HG02943 (cell line): ENCODE results near the gene MGP.

Experiments
- ATAC-seq: cut with Tn5 transposase; IDR thresholded peaks from one replicate; pipeline ENCODE4 v1.9.1; 2021; ENCODE audit warnings: mild to moderate bottlenecking, low read depth, moderate library complexity; ENCODE audit not compliant: unreplicated experiment

Gene MGP

DNA sequence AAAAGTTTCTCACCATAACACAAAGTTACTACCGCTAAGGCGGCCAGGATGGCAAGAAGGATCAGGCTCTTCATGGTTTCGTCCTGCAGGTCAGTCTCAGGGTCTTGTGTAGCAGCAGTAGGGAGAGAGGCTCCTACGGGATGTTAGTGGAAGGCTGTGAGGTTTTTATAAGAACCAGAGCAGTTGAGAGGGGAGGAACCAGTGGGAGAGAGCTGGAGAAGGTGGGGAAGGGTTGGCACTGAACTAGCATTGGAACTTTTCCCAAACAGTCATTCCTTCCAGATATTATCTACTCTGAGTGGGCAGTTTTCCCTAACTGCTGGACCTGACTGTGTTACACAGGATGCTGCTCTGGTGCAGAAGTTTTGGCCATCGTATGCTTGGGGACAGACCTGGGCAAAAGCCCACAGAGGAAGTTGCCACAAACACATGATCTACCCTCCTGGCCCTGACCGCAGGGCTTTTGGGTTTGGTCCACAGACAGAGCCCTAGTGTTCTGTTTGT lies at the start of gene MGP:
Gene MGP (minus strand): TSS at position 137 of the 504 bp plus-strand sequence. CDS start 63 bp downstream, at position 74.
- no peak for ATAC-seq

DNA sequence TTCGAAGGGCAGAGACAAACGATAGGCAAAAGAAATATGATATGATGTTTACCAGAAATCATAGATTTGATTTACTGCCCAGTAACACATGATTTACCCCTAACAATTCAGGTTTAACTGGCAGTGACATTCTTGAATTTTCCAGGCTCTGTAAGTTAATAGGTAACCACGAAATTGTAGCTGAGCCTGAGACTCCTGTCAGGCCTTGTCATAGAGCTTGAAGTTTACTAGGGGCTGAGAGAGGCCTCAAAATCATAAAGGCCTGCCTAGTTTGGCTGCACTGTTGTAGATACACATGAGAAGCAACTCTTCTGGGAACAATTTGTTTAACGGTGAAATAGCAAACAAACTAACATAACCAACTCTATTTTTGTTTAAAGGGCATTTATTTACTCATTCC lies 49.4 kb upstream of the MGP start:
- ATAC-seq = no peak

DNA sequence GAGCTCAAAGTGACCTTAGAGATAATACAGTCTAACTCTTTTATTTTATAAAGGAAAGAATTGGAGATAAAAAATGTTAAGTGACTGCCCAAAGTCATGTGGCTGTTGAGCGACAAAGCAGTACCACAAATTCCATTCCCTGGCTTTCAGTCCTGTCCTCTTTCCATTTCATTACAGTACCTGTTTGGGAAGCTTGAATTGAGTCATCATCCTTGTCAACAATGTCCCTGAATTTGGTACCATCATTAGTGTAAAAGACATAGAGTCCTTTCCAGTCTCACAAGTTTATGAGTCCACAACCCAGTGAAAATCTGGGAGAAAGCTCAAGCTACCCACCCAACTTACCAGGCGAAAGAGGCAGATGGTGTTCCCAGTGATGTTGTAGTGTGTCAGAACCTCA lies 48.9 kb upstream of the MGP start:
- no peak for ATAC-seq

DNA sequence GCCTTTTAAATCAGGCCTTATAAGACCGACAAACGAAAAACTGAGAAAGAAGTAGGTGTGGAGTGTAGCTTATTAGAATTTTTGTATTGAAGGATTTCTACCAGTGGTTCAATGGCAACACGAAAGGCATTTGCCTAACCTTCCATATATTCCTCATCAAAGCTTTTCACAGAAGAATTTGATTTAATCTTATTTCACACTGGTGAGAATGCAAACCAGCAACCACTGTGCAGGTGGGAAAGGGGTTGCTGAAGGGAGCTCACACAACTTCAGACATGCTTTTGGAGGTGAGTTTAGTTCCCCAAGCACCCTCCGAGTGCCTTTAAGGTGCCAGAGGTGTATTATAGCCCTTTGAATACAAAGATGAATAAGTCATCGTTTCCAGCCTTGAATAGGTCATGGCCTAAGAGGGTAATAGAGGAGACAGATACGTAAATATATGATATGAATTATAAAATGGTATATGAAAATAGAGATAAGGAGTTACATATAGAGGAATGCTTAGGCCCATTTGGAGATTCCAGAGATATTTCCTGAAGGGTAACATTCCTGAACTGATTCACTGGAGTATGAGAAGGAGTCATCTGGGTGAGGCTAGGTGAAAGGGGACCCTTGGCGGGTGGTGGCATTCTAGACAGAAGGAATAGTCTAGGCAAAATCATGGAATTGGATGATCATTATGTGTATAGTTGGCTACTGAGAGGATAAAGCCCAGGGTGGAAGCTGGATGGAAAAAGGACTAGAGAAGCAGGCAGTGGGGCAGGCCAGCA lies 46.3 kb upstream of the MGP start:
- no peak for ATAC-seq

DNA sequence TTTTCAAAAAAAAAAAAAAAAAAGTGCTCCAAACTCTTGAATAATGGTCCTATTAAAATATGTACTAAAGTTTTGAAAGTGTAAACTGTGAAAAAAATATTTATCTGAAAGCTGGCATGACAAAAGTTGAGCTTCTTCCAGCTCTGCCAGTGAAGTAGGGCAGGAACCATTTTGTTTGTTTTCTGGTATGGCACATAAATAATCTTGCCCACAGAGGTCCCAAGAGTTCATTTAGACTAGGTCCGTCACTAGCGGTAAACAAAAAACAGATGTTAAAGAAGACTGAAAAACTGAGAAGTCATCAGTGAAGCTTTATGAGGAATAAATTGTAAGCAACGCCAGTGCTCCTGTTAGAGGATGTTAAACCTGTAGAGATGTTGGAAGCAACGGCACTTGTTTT lies 45.7 kb upstream of the MGP start:
- ATAC-seq = no peak

DNA sequence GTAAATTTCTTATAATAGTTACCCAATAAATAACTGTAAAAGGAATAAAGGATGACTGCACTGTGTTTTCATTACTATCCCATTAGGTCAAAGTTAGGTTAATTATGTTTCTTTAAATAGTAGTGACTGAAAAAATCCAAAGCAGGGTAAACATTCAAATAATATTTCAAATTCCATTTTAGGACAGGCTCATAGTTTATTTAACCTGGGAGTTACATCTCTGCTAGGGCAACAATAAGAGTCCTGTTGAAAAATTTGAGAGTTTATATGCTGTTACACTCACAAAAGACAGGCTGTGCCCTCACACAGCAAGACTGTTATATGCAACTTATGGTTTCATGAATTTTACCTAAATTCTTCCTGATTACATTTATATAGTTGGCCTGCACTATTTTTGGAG lies 44.6 kb upstream of the MGP start:
- ATAC-seq = no peak

DNA sequence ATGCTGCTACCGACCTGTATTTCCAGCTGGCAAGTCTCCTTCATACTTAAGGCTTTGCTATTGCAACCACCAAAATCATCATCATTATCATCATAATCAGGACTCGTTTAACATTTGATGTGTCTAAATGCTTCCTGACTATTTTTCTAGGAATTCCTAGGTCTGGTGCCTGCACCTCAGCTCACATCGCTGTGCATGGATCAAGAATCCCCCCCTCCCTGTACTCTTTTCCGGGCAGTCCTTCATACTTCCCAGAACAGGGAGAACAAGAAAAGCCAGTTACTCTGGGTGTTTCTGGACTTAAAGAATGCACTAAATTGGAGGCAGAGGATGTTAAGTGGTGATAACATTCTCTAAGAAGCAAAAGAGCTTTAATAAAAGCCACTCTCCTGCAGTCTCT lies 43.3 kb upstream of the MGP start:
- ATAC-seq = no peak

DNA sequence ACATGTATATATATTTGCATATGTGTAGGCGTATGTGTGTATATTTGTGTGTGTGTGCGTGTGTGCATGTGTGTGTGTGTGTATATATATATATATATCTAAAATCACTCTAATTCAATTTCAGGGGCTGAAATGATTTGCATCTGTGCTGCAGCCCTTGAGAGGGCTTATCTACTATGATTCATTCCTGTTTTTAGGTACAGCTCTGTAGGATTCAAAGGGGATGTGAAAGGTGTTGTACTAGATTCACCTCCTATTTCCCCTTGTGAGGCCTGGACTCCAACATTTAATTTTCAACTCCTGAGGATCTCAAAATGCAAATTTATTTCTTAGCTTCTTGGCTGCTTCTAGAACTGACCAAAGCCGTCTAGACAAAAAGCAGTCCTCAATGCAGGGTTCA lies 41.6 kb upstream of the MGP start:
- ATAC-seq = no peak

DNA sequence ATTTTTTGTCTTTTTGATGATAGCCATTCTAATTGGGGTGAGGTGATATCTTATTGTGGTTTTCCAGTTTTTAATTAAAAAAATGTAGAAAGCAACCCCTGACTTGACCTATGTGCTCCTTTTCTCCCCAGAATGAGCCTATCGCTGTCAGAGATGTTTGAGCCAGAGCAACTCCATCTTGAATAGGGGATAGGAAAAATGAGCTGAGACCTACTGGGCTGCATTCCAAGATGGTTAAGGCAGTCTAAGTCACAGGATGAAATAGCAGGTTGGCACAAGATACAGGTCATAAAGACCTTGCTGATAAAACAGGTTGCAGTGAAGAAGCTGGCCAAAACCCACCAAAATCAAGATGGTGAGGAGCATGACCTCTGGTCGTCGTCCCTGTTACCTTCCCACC lies 38.9 kb upstream of the MGP start:
- ATAC-seq = no peak

DNA sequence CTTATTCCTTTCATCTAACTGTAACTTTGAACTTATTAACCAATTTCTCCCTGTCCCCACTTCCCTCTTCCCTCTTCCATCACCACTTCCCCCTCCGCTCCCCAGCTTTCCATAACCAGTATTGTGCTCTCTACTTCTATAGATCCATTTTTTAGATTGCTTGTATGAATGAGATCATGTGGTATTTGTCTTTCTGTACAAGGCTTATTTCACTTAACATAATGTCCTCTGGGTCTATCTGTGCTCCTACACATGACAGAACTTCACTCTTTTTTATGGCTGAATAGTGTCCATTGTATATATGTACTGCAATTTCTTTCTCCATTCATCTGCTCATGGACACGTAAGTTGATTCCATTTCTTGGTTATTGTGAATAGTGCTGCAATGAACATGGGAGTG lies 38.3 kb upstream of the MGP start:
- ATAC-seq = no peak

DNA sequence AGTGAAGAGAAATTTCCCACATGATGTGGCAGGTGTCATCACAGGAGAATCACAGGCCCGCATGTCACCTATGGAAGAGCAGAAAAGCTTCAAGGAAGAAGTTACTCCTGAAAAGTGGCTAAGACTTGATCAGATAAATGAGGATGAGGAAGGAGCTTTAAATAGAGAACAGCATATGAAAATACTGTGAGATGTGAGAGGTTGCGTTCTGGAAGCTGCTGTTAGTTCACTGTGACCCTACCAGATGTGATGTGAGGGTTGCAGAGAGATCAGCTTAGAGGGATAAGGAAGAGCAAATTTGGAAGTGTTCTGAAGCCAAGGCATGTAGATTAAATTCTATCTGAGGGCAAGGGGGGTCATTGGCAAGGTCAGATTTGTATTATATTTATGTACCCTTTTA lies 35.6 kb upstream of the MGP start:
- no peak for ATAC-seq

DNA sequence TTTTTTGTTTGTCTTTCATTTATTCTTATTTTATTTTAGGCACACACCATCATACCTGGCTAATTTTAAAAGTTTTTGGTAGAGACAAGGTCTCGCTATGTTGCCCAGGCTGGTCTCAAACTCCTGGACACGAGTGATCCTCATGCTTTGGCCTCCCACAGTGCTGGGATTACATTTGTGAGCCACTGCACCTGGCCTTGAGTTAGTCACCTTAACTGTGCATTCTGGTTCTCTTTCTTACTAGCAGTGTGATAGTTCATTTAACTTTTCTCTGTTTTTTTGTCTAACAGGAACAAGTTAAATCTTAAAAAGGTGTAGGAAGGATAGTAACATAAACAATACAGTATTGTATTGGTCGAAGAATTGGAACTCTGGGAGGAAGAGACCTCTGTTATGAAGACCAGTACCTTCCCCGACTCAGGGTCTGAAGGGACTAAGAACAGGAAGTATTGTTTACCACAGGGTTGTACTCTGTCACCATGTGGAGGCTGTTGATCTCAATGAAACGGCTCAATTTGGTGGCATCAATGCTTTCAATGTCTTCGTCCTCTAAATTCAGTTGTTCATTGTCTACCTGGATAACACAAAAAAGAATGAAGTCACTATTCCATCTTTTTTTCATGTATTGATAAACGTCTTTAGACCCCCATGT lies 34.9 kb upstream of the MGP start:
- no peak for ATAC-seq

DNA sequence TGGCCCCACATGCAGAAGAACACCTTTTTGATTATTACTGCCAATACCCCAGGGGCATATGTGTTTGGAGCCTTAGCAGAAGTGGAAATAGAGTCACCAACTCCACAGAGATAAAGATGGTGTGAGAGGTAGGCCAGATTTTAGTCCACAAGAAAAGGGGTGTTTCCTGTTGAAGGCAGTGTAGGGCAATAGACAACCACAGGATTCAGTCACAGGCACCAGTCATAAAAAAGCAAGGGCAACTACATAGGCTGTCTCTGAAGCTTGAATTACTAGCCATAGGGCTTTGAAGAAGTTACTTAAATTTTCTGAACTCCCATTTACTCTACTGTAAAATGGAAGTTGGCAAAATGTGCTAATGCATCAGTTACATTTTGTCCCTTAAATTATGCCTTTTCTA lies 33.8 kb upstream of the MGP start:
- no peak for ATAC-seq

DNA sequence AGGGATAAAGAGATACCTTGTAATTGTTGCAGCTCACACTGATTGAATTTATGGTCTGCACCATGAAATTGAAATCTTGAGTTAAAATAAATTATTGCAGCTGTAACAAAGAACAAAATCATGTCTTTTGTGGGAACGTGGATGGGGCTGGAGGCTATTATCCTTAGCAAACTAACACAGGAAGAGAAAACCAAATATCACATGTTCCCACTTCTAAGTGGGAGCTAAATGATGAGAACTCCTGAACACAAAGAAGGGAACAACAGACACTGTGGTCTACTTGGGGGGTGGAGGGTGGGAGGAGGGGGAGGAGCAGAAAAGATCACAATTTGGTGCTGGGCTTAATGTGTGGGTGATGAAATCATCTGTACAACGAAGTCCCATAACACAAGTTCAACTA lies 30.1 kb upstream of the MGP start:
- no peak for ATAC-seq

DNA sequence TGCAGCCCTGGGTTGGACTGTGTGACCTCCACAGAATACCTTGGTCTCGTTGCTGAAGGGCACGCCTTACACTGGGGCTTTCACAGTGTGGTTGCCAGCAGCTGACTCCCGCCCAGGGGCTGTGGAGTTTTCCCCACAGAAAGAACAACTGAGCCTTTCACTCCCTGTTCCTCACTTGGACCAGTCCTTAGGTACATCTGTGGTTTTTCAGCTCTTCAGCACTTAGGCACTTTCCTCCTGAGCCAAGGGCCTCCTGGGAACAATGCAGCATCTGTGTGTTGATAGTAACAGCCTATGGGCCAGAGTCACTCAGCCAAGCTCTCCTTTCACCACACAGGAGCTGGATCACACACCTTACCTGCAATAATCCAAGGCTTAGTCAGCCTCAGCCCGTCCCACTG lies 27.7 kb upstream of the MGP start:
- ATAC-seq = no peak

DNA sequence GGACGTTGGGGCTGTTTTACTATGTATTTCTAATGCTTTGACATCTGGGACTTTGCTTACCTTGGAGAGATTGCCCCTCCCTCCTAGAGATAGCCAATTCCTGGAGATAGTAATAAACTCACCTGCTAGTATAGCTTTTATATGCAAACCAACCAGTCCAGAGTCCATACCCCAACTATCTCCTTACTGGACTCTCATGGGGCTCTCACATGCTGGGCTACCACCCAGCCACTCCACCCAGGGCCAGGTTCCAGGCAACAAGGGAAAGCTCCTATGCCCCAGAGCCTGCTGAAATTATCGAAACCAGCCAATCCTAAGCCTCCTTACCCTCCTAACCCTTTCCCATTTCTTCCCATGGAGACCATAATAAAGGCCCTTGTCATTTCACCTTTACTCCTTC lies 25.5 kb upstream of the MGP start:
- no peak for ATAC-seq

DNA sequence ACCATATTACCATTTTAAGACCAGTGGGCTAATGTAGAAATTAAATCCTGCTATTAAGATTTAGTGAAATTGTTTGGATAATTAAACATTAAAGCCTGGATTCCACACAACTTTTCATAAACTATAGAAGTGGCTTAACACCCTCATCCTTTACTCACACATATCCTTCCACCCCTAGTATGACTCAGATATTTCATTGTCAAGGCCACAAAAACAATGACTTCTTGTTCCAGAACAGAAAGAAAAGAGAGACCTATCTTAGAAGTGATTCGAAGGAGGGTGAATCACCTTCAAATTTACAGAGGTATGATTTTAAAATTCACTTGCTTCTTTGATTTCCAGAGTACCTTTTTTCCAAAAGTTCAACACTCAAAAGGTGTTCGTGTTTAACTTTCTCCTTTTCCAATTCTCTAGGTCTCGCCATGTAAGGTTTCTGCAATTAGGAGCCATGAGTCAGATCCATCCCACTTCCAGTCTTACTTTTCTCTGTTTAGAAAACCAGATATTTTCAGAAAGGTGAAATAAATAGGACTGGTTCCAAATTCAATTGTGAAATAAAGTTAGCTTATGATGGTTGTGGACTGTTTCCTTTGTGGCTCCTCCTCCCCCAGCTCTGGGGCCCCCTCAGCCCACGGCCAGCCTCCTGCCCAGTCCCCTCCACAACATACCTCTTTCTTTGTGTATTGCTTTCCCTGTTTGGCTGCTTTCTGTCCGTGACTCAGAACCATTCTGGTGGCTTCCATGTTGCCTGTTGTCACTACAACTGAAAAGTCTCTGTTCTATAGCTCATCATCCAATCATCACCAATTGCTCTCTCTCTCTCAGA lies 24.6 kb upstream of the MGP start:
- ATAC-seq = no peak

DNA sequence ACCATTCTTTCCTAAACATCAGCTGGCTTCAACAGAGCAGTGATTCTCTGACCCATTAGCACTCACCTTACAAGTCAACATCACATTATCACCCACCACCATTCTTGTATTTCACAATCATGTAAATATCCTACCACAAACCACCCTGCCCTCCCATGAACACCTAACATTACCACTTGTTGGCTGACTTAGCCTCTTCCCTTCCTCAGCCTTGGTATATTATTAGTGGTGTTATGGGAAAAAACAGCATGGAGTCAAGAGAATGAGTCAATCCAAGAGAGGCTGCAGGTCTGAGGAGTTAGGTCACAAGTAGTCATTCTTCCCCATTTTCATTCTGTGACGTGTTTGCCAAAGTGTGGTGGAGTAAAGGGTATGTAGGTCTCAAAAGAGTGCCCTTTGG lies 22.3 kb upstream of the MGP start:
- ATAC-seq = no peak

DNA sequence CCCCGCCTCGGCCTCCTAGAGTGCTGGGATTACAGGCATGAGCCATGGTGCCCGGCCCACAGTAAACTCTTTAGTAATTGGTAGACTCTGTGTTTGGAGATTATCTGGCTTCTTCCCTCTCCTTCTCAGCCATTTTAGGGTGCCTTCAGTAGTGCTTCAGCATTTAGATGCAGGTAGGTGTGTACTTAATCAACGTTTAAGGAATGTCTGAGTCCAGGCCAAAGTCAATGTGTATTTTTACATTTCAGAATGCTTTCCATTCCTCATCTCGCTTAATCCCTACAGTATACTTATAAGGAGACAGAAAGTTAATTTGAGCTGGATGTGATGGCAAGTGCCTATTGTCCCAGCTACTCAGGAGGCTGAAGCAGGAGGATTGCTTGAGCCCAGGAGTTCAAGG lies 20.5 kb upstream of the MGP start:
- no peak for ATAC-seq

DNA sequence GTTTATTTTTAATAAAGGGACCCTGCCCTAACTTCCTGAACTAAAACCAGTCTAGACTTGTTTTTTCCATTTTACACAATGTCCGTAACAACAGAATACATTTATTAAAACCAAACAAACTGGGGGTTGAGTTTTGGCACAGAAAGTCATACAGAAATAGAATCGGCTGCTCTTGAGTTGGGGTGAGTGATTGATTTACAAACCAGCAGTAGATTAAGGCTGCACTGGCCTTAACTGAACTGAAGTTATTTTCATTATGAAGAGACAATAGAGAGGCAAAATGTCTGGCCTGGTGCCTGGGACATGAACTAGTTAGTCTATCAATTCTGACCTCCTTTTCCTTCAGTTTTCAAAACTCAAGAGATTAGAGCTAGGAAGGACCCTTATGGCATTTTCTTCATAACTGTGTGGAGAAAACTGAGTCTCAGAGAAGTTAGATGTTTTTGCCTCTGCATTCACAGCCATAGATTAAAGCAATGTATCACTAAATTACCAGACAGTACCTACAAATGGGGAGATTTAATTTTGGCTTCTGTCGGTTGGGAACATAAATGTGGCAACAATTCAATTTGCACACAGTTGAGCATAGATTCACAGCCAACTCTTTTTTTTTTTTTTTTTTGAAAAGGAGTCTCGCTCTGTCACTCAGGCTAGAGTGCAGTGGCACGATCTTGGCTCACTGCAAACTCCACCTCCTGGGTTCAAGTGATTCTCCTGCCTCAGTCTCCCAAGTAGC lies 19.8 kb upstream of the MGP start:
- no peak for ATAC-seq

DNA sequence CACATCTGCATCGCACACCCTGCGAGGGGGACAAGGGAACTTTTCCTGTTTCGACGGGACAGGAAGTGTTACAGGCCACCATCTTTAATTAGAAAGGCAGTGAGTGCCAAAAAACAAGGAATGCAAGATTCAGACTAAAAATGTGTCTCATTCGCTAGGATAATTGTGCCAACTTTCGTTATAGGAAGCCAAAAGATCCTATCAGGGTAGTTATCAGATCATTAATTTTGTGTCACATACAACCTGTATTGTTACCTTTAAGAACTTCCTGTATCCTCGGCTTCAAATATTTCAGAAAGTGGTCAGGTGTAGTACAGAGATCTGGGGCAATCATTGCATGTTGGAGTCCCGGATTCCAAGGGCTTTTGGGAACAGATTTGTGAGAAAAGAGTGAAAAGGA lies 19.2 kb upstream of the MGP start:
- no peak for ATAC-seq
